K562 (cell line): ENCODE results near the gene TRIM44. TPM values are rescaled to one million over a fixed set of nuclear protein-coding genes. Genes with fewer than 3 reads are reported as not detected.

Experiments
- ARID1B ChIP-seq: fragments of 450-650 bp; IDR thresholded peaks from 2 replicates; pipeline ENCODE4 v1.6.1; 2016; ENCODE audit warnings: antibody characterized with exemption, mild to moderate bottlenecking, inconsistent platforms
- CBFB ChIP-seq: sonication (generic); formaldehyde crosslinking; IDR thresholded peaks from 2 replicates; pipeline ENCODE4 v1.4.0; 2020; ENCODE audit warnings: mild to moderate bottlenecking, missing genetic modification reagents
- CTBP1 ChIP-seq: fragments of 450-650 bp; IDR thresholded peaks from 2 replicates; pipeline ENCODE4 v1.6.1; 2016; ENCODE audit warnings: borderline replicate concordance
- E2F6 ChIP-seq, 2 experiments: IDR thresholded peaks; 2 replicates each; pipeline ENCODE4 v1.6.1; 2011; ENCODE audit warnings: borderline replicate concordance in 1 of 2, control low read depth in 1 of 2, low read depth in 1 of 2, low read length in 1 of 2, mild to moderate bottlenecking in 1 of 2, mixed read lengths in 1 of 2, moderate library complexity in 1 of 2; ENCODE audit not compliant: insufficient read depth in 1 of 2, insufficient read length in 1 of 2, poor library complexity in 1 of 2, severe bottlenecking in 1 of 2; ENCODE audit errors: extremely low read depth in 1 of 2
- EHMT2 ChIP-seq: fragments of 450-650 bp; IDR thresholded peaks from 2 replicates; pipeline ENCODE4 v1.6.1; 2018; ENCODE audit warnings: antibody characterized with exemption
- ELK1 ChIP-seq: sonication (generic); formaldehyde crosslinking; IDR thresholded peaks from 2 replicates; pipeline ENCODE4 v1.8.1; 2022; ENCODE audit warnings: missing genetic modification reagents
- GABPB1 ChIP-seq: sonication (generic); formaldehyde crosslinking; IDR thresholded peaks from 2 replicates; pipeline ENCODE4 v1.8.0; 2022; ENCODE audit warnings: mild to moderate bottlenecking, missing genetic modification reagents
- GABPB2 ChIP-seq: fragments of 250-450 bp; sonication (Bioruptor Pico); conservative IDR thresholded peaks from 2 replicates; pipeline ENCODE4 v1.5.1; 2021; ENCODE audit warnings: mild to moderate bottlenecking
- GATA2 ChIP-seq: sonication (generic); formaldehyde crosslinking; IDR thresholded peaks from 2 replicates; pipeline ENCODE4 v1.4.0; 2020; ENCODE audit warnings: mild to moderate bottlenecking, missing genetic modification reagents
- HNRNPL ChIP-seq: fragments of 200-400 bp; formaldehyde crosslinking; IDR thresholded peaks from 2 replicates; pipeline ENCODE4 v1.6.1; 2017; ENCODE audit warnings: low read depth, mild to moderate bottlenecking, low read length
- LARP7 ChIP-seq: fragments of 450-650 bp; IDR thresholded peaks from 2 replicates; pipeline ENCODE4 v1.6.1; 2016
- MCM7 ChIP-seq, 2 experiments: fragments of 450-650 bp; IDR thresholded peaks; 2 replicates each; pipeline ENCODE4 v1.6.1; 2016 to 2018
- NCOR1 ChIP-seq: fragments of 450-650 bp; IDR thresholded peaks from 2 replicates; pipeline ENCODE4 v1.6.1; 2016; ENCODE audit warnings: mild to moderate bottlenecking, moderate library complexity
- PCBP1 ChIP-seq: fragments of 200-400 bp; formaldehyde crosslinking; IDR thresholded peaks from 2 replicates; pipeline ENCODE4 v1.6.1; 2018; ENCODE audit warnings: mild to moderate bottlenecking, low read depth, low read length; ENCODE audit not compliant: poor library complexity, severe bottlenecking
- POLR3G ChIP-seq: IDR thresholded peaks from 2 replicates; pipeline ENCODE4 v1.6.1; 2011; ENCODE audit not compliant: insufficient read length, insufficient replicate concordance; ENCODE audit errors: extremely low read depth
- SIRT6 ChIP-seq: IDR thresholded peaks from one replicate; pipeline ENCODE4 v1.6.1; 2012; ENCODE audit warnings: low read depth, mild to moderate bottlenecking, control low read depth, inconsistent platforms, low read length, moderate library complexity
- SMARCE1 ChIP-seq: fragments of 450-650 bp; IDR thresholded peaks from 2 replicates; pipeline ENCODE4 v1.7.1; 2016; ENCODE audit warnings: mild to moderate bottlenecking
- SP2 ChIP-seq: IDR thresholded peaks from 2 replicates; pipeline ENCODE4 v1.6.1; 2011; ENCODE audit warnings: mild to moderate bottlenecking, low read depth, low read length, moderate library complexity; ENCODE audit not compliant: poor library complexity, severe bottlenecking; ENCODE audit errors: extremely low read depth
- SRSF1 ChIP-seq: fragments of 200-400 bp; formaldehyde crosslinking; IDR thresholded peaks from 2 replicates; pipeline ENCODE4 v1.6.1; 2017; ENCODE audit warnings: mild to moderate bottlenecking, low read depth, low read length, moderate library complexity
- USF2 ChIP-seq: sonication (generic); formaldehyde crosslinking; IDR thresholded peaks from 2 replicates; pipeline ENCODE4 v1.5.0; 2020; ENCODE audit warnings: missing genetic modification reagents
- ZBTB5 ChIP-seq: fragments of 450-650 bp; IDR thresholded peaks from 2 replicates; pipeline ENCODE4 v1.6.1; 2017; ENCODE audit warnings: antibody characterized with exemption
- ZNF280B ChIP-seq: fragments of 250-450 bp; sonication (Bioruptor Pico); IDR thresholded peaks from 2 replicates; pipeline ENCODE4 v1.5.1; 2021; ENCODE audit warnings: mild to moderate bottlenecking
- ZNF41 ChIP-seq: fragments of 250-450 bp; sonication (Bioruptor Pico); conservative IDR thresholded peaks from 2 replicates; pipeline ENCODE4 v1.4.0; 2020; ENCODE audit warnings: mild to moderate bottlenecking
- ZNF431 ChIP-seq: sonication (generic); formaldehyde crosslinking; IDR thresholded peaks from 2 replicates; pipeline ENCODE4 v1.8.0; 2022; ENCODE audit warnings: mild to moderate bottlenecking, missing genetic modification reagents
- ZNF75A ChIP-seq: fragments of 450-650 bp; formaldehyde crosslinking; IDR thresholded peaks from 2 replicates; pipeline ENCODE4 v1.4.0; 2020; ENCODE audit warnings: mild to moderate bottlenecking
- ZNF780A ChIP-seq: fragments of 250-450 bp; sonication (Bioruptor Pico); IDR thresholded peaks from 2 replicates; pipeline ENCODE4 v1.5.0; 2021; ENCODE audit warnings: mild to moderate bottlenecking
- polyA plus RNA-seq, 8 experiments: library from polyadenylated mRNA; depleted of rRNA in 4 of 8; stranded (reverse) in 5 of 8; unstranded in 3 of 8; fragments of >200 nt; fragmentation: Nextera tagmentation in 2 of 8; fragmentation: Illumina TruSeq in 1 of 8; extraction: Ambion mirVana in 2 of 8; extraction: Trizol in 1 of 8; gene quantifications; 2 replicates each; pipeline versions ENCODE4 v1.2.1 to v1.2.3, GENCODE V29; 2011 to 2014; ENCODE audit warnings: inconsistent platforms in 1 of 8, missing spikeins in 1 of 8
- total RNA-seq, 7 experiments: library from RNA; depleted of rRNA in 6 of 7; stranded (reverse); fragments of >200 nt in 6 of 7; fragmentation: Illumina TruSeq in 2 of 7; extraction: Trizol in 2 of 7; gene quantifications; 2 replicates each; pipeline versions ENCODE4 v1.2.1 to v1.2.3, GENCODE V29; 2011 to 2021; ENCODE audit warnings: low replicate concordance in 1 of 7

Gene TRIM44
- total and polyA plus RNA-seq, 9 of the 15 experiments (the other 6 are each of a cell fraction or from before 2014, with no cell fraction given): 8.3 to 105 (median 37.2) TPM

GRCh38 chr11:35663408-35663702 lies 780 bp downstream of the TRIM44 start (continued):
- TF ChIP-seq E2F6 (IDR thresholded peaks at IDR 0.05; ENCODE audit: borderline replicate concordance in 1 of 2, extremely low read depth in 1 of 2, insufficient read depth in 1 of 2, insufficient read length in 1 of 2, low read depth in 1 of 2, low read length in 1 of 2, poor library complexity in 1 of 2, severe bottlenecking in 1 of 2) (no peak), NCOR1 (no peak), PCBP1 (no peak), USF2 (CRISPR knock-in tag) (no peak), ZNF75A (no peak), LARP7 (peak; percentile 96), MCM7 (IDR thresholded peaks at IDR 0.05) (0 out of 4 replicates have a peak, but pooled peaks of 1 of the 2 experiments have one; percentile 62), EHMT2 (peak; percentile 83), SIRT6 (no peak), CTBP1 (no peak), POLR3G (no peak), SRSF1 (no peak), ZNF780A (CRISPR knock-in tag) (no peak), HNRNPL (no peak), ZBTB5 (0 out of 2 replicates have a peak, but pooled peaks have one; percentile 57), GABPB2 (CRISPR knock-in tag) (no peak), SP2 (no peak), ZNF431 (CRISPR knock-in tag) (no peak), GATA2 (CRISPR knock-in tag) (no peak), ARID1B (no peak), ZNF280B (CRISPR knock-in tag) (no peak), GABPB1 (CRISPR knock-in tag) (no peak), ZNF41 (CRISPR knock-in tag) (no peak), ELK1 (CRISPR knock-in tag) (no peak), SMARCE1 (peak; percentile 77; the same call in 1 of the 2 replicates), CBFB (CRISPR knock-in tag) (no peak)
